Memory B cell (primary cell): ENCODE results near the gene SPAAR.
"Not testable (repeated sequence)": the region's sequence is repeated elsewhere in the genome, so short reads cannot be mapped to it uniquely, and the experiment has no call there.

Experiments used
- ATAC-seq: fragments of 150-1000 bp; cut with Tn5 transposase; 2 replicates; pipeline ENCODE4 v1.10.0; 2021; ENCODE audit warnings: low read depth, mild to moderate bottlenecking, moderate library complexity
- DNase-seq, 2 donors: peaks; one replicate each; pipeline ENCODE4 v3.0.0; 2022; ENCODE audit warnings: low spot score in 2 of 2
- H3K27ac Mint-ChIP-seq: one replicate; pipeline ENCODE4 v1.8.0; 2022; ENCODE audit warnings: mild to moderate bottlenecking, moderate library complexity, mixed read lengths
- H3K27me3 Mint-ChIP-seq: one replicate; pipeline ENCODE4 v1.8.0; 2022; ENCODE audit warnings: mixed read lengths
- H3K36me3 Mint-ChIP-seq: one replicate; pipeline ENCODE4 v1.8.0; 2022; ENCODE audit warnings: mild to moderate bottlenecking, mixed read lengths
- H3K4me1 Mint-ChIP-seq: one replicate; pipeline ENCODE4 v1.8.0; 2022; ENCODE audit warnings: mixed read lengths
- H3K4me3 Mint-ChIP-seq: one replicate; pipeline ENCODE4 v1.8.0; 2022; ENCODE audit warnings: mild to moderate bottlenecking, moderate library complexity, mixed read lengths
- H3K9me3 Mint-ChIP-seq: one replicate; pipeline ENCODE4 v1.8.0; 2022; ENCODE audit warnings: mixed read lengths

Gene SPAAR

GRCh38 chr9:35923927-35924763, 14.9 kb downstream of the SPAAR start:
- H3K4me3 Mint-ChIP-seq: no peak overlapping the region
- no peaks in the 10 kb centered on the region for H3K4me1 Mint-ChIP-seq
- no peaks in the 10 kb centered on the region for H3K36me3 Mint-ChIP-seq
- ATAC-seq (no peak), DNase-seq (no peak)
- H3K27ac Mint-ChIP-seq: no peak overlapping the region
- H3K9me3 Mint-ChIP-seq: no peaks in the 10 kb centered on the region
- peaks cover 10% of the 10 kb centered on the region for H3K27me3 Mint-ChIP-seq

GRCh38 chr9:35928591-35929452, 19.5 kb downstream of the SPAAR start:
- ATAC-seq: no peak
- no peaks in the 10 kb centered on the region for H3K36me3 Mint-ChIP-seq
- H3K27ac Mint-ChIP-seq: no peak overlapping the region
- H3K4me3 Mint-ChIP-seq: no peak overlapping the region
- peaks cover 3% of the 10 kb centered on the region for H3K4me1 Mint-ChIP-seq
- H3K27me3 Mint-ChIP-seq: peaks cover 16% of the 10 kb centered on the region
- no peaks in the 10 kb centered on the region for H3K9me3 Mint-ChIP-seq
- DNase-seq: no peak

DNA sequence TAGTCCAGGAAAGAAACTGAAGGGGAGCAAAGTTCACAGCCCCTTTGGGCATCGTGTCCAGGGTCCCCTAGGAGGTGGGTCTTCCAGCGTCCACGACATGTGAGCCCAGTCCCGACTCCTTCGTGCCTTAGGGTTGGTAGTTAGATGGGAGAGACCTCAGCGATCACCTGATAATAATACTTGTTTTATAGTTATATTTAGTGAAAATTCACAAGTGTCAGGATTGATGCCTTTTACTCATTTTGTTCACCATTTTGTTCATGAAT, 20.1 kb downstream of the SPAAR start:
- Mint-ChIP-seq H3K4me3 (no peak overlapping the region), H3K27ac (no peak overlapping the region), H3K27me3 (peaks cover 13% of the 10 kb centered on the region), H3K36me3 (no peaks in the 10 kb centered on the region), H3K9me3 (no peaks in the 10 kb centered on the region), H3K4me1 (peaks cover 3% of the 10 kb centered on the region)
- DNase-seq (no peak), ATAC-seq (no peak)

DNA sequence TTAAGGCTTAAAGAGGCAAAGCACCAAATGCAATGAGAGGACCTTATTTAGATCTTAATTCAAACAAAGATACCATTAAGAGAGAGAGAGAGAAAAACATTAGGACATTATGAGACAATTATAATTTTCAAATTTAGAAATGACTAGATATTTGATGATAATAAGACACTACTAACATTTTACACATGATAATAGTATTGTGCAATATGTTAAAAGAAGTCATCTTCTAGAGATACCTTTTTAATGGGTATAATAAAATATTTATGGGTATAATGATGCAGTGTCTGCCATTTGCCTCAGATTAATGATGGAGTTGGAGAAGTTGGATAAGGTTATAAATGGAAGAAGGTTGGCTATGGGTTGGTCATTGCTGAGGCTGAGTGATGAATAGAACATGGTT, 21.2 kb downstream of the SPAAR start:
- H3K4me1 Mint-ChIP-seq: peaks cover 3% of the 10 kb centered on the region
- no peak for DNase-seq
- no peak for ATAC-seq
- H3K27me3 Mint-ChIP-seq: peaks cover 13% of the 10 kb centered on the region
- H3K36me3 Mint-ChIP-seq: no peaks in the 10 kb centered on the region
- H3K27ac Mint-ChIP-seq: no peak overlapping the region
- H3K9me3 Mint-ChIP-seq: no peaks in the 10 kb centered on the region
- H3K4me3 Mint-ChIP-seq: no peak overlapping the region

DNA sequence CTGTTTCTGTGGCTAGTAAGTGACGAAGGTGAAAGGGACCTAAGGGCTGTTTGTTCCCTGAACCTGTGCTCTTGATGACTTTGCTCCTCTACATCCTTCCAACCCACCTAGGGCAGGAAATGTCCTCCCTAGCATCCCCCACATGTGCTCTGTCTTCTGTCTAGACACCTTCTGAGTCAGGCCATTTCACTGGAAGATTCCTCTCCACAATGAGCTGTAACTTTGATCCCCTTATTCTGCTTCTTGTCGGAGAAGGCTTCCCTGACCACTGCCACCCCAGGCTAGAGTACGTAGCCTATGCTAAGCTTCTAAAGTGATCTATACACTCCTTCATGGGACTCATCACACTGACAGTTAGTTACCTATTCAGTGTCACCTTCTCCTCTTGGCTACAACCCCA, 21.7 kb downstream of the SPAAR start:
- Mint-ChIP-seq H3K9me3 (no peaks in the 10 kb centered on the region), H3K4me1 (peaks cover 3% of the 10 kb centered on the region), H3K27ac (no peak overlapping the region), H3K36me3 (no peaks in the 10 kb centered on the region), H3K4me3 (no peak overlapping the region), H3K27me3 (peaks cover 13% of the 10 kb centered on the region)
- no peak for DNase-seq
- ATAC-seq: no peak

GRCh38 chr9:35932735-35933134, 23.4 kb downstream of the SPAAR start:
- no peak overlapping the region for H3K4me3 Mint-ChIP-seq

DNA sequence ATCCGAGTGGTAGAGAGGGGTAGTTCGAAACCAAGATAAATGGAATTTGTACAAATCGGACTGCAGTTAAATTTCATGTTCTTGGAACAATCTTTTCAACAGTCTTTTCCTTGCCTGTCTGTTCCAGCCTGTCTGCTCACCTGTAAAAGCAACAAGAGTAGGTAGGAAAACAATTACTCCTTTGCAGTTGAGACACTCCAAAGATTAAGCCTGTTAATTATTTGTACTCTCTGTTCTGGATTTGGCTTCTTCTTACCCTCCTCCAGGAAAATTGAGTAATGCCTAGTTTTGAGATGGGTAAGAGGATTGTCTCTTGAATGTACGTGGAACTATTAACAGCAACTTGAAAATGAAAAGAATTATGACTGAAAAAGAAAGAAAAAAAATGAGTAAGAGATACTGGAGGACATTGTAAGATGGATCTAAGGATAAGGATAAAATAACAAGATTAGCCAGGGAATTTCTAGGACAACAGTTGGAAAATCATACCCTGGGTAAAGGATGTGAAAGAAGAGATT, 24.3 kb downstream of the SPAAR start:
- no peak for DNase-seq
- Mint-ChIP-seq H3K36me3 (no peaks in the 10 kb centered on the region), H3K4me3 (no peak overlapping the region), H3K27me3 (peaks cover 9% of the 10 kb centered on the region), H3K27ac (no peak overlapping the region), H3K4me1 (peaks cover 8% of the 10 kb centered on the region), H3K9me3 (peaks cover 4% of the 10 kb centered on the region)
- no peak for ATAC-seq

More at GRCh38 chr9:35932735-35933134, 23.4 kb downstream of the SPAAR start:
- H3K36me3 Mint-ChIP-seq: no peaks in the 10 kb centered on the region
- H3K4me1 Mint-ChIP-seq: peaks cover 8% of the 10 kb centered on the region
- ATAC-seq: peak; percentile 55
- peaks cover 4% of the 10 kb centered on the region for H3K9me3 Mint-ChIP-seq
- H3K27ac Mint-ChIP-seq: no peak overlapping the region
- DNase-seq: no peak
- H3K27me3 Mint-ChIP-seq: peaks cover 9% of the 10 kb centered on the region

- DNase-seq, H3K27me3 Mint-ChIP-seq, H3K9me3 Mint-ChIP-seq, H3K4me3 Mint-ChIP-seq, H3K27ac Mint-ChIP-seq, H3K4me1 Mint-ChIP-seq, ATAC-seq, H3K36me3 Mint-ChIP-seq: not testable (repeated sequence)
These were observed 24.8 kb downstream of the SPAAR start for GRCh38 chr9:35934069-35934468.

- no peak for ATAC-seq
- H3K4me1 Mint-ChIP-seq: peaks cover 8% of the 10 kb centered on the region
These were observed 26.0 kb downstream of the SPAAR start for GRCh38 chr9:35935261-35935660.

GRCh38 chr9:35935755-35936509, 26.6 kb downstream of the SPAAR start:
- peaks cover 8% of the 10 kb centered on the region for H3K4me1 Mint-ChIP-seq
- no peak overlapping the region for H3K4me3 Mint-ChIP-seq
- no peak for DNase-seq

More at GRCh38 chr9:35935261-35935660, 26.0 kb downstream of the SPAAR start:
- Mint-ChIP-seq H3K36me3 (no peaks in the 10 kb centered on the region), H3K9me3 (peaks cover 4% of the 10 kb centered on the region), H3K27ac (no peak overlapping the region), H3K4me3 (no peak overlapping the region), H3K27me3 (peaks cover 11% of the 10 kb centered on the region)
- no peak for DNase-seq

GRCh38 chr9:35937227-35937626, 27.9 kb downstream of the SPAAR start:
- peaks cover 8% of the 10 kb centered on the region for H3K27me3 Mint-ChIP-seq
- no peak overlapping the region for H3K4me3 Mint-ChIP-seq
- peaks cover 4% of the 10 kb centered on the region for H3K9me3 Mint-ChIP-seq
- no peak overlapping the region for H3K27ac Mint-ChIP-seq
- no peak for DNase-seq
- no peaks in the 10 kb centered on the region for H3K36me3 Mint-ChIP-seq
- peaks cover 8% of the 10 kb centered on the region for H3K4me1 Mint-ChIP-seq
- peak; percentile 86 for ATAC-seq

More at GRCh38 chr9:35935755-35936509, 26.6 kb downstream of the SPAAR start:
- Mint-ChIP-seq H3K9me3 (peaks cover 4% of the 10 kb centered on the region), H3K36me3 (no peaks in the 10 kb centered on the region), H3K27me3 (peaks cover 11% of the 10 kb centered on the region), H3K27ac (no peak overlapping the region)
- ATAC-seq: no peak

GRCh38 chr9:35938474-35939356, 29.4 kb downstream of the SPAAR start:
- Mint-ChIP-seq H3K4me3 (no peak overlapping the region), H3K36me3 (no peaks in the 10 kb centered on the region), H3K27ac (no peak overlapping the region), H3K9me3 (peaks cover 4% of the 10 kb centered on the region), H3K4me1 (peaks cover 6% of the 10 kb centered on the region), H3K27me3 (peaks cover 9% of the 10 kb centered on the region)
- DNase-seq: no peak
- no peak for ATAC-seq

GRCh38 chr9:35939679-35940250, 30.5 kb downstream of the SPAAR start:
- ATAC-seq: no peak
- no peak overlapping the region for H3K27ac Mint-ChIP-seq
- H3K27me3 Mint-ChIP-seq: peaks cover 8% of the 10 kb centered on the region
- H3K4me1 Mint-ChIP-seq: peaks cover 6% of the 10 kb centered on the region
- DNase-seq: no peak
- peaks cover 4% of the 10 kb centered on the region for H3K9me3 Mint-ChIP-seq
- H3K36me3 Mint-ChIP-seq: no peaks in the 10 kb centered on the region
- H3K4me3 Mint-ChIP-seq: no peak overlapping the region
